ENCODE data around the gene NDUFAF8. TPM values are rescaled to one million over a fixed set of nuclear protein-coding genes. Genes with fewer than 3 reads are reported as not detected.

Gene NDUFAF8
- total RNA-seq, 1 experiment from 2014 or later, result 54.1 TPM

- no TSS peak for BruUV-seq (replicated peaks)
- Mint-ChIP-seq H3K27ac (ENCODE audit: unreplicated experiment) (no peak overlapping the region), H3K36me3 (ENCODE audit: insufficient read depth, unreplicated experiment) (peaks cover 12% of the 10 kb centered on the region), H3K4me1 (ENCODE audit: low read depth, unreplicated experiment) (no peaks in the 10 kb centered on the region), H3K9me3 (ENCODE audit: low read depth, unreplicated experiment) (no peaks in the 10 kb centered on the region), H3K27me3 (ENCODE audit: unreplicated experiment) (no peaks in the 10 kb centered on the region), H3K4me3 (ENCODE audit: low read depth, unreplicated experiment) (no peak overlapping the region)
- CTCF ChIA-PET, result no interaction called here
- DNase-seq, result no peak
- intact Hi-C loops (cut with micrococcal nuclease; ENCODE audit: unreplicated experiment), result no loop called here
- TF ChIP-seq CTCF (IDR thresholded peaks at IDR 0.05; ENCODE audit: unreplicated experiment), result no peak
These were observed 7.1 kb upstream of the NDUFAF8 start for GRCh38 chr17:81231766-81232581.

GRCh38 chr17:81232616-81233241 lies 6.4 kb upstream of the NDUFAF8 start:
- CTCF ChIA-PET, result no interaction called here

GRCh38 chr17:81233316-81233715 lies 5.8 kb upstream of the NDUFAF8 start:
- intact Hi-C loops (cut with micrococcal nuclease; ENCODE audit: unreplicated experiment), result no loop called here
- Mint-ChIP-seq H3K9me3 (ENCODE audit: low read depth, unreplicated experiment) (no peaks in the 10 kb centered on the region), H3K4me3 (ENCODE audit: low read depth, unreplicated experiment) (no peak overlapping the region), H3K27ac (ENCODE audit: unreplicated experiment) (no peak overlapping the region), H3K27me3 (ENCODE audit: unreplicated experiment) (no peaks in the 10 kb centered on the region), H3K36me3 (ENCODE audit: insufficient read depth, unreplicated experiment) (peaks cover 20% of the 10 kb centered on the region), H3K4me1 (ENCODE audit: low read depth, unreplicated experiment) (no peaks in the 10 kb centered on the region)
- no peak for DNase-seq
- TF ChIP-seq CTCF (IDR thresholded peaks at IDR 0.05; ENCODE audit: unreplicated experiment), result no peak
- BruUV-seq (replicated peaks), result no TSS peak
- CTCF ChIA-PET, result no interaction called here

More at GRCh38 chr17:81232616-81233241, 6.4 kb upstream of the NDUFAF8 start:
- DNase-seq, result no peak
- Mint-ChIP-seq H3K27ac (ENCODE audit: unreplicated experiment) (no peak overlapping the region), H3K4me3 (ENCODE audit: low read depth, unreplicated experiment) (no peak overlapping the region), H3K36me3 (ENCODE audit: insufficient read depth, unreplicated experiment) (peaks cover 14% of the 10 kb centered on the region), H3K4me1 (ENCODE audit: low read depth, unreplicated experiment) (no peaks in the 10 kb centered on the region), H3K9me3 (ENCODE audit: low read depth, unreplicated experiment) (no peaks in the 10 kb centered on the region), H3K27me3 (ENCODE audit: unreplicated experiment) (no peaks in the 10 kb centered on the region)
- BruUV-seq (replicated peaks), result no TSS peak
- intact Hi-C loops (cut with micrococcal nuclease; ENCODE audit: unreplicated experiment), result no loop called here
- no peak for TF ChIP-seq CTCF (IDR thresholded peaks at IDR 0.05; ENCODE audit: unreplicated experiment)

- H3K4me3 Mint-ChIP-seq (ENCODE audit: low read depth, unreplicated experiment), result no peak overlapping the region
- H3K9me3 Mint-ChIP-seq (ENCODE audit: low read depth, unreplicated experiment), result no peaks in the 10 kb centered on the region
- intact Hi-C loops (cut with micrococcal nuclease; ENCODE audit: unreplicated experiment), result no loop called here
- no TSS peak for BruUV-seq (replicated peaks)
- H3K4me1 Mint-ChIP-seq (ENCODE audit: low read depth, unreplicated experiment), result no peaks in the 10 kb centered on the region
- H3K27ac Mint-ChIP-seq (ENCODE audit: unreplicated experiment), result no peak overlapping the region
- CTCF ChIA-PET, result no interaction called here
- no peaks in the 10 kb centered on the region for H3K27me3 Mint-ChIP-seq (ENCODE audit: unreplicated experiment)
- TF ChIP-seq CTCF (IDR thresholded peaks at IDR 0.05; ENCODE audit: unreplicated experiment), result no peak
- no peak for DNase-seq
- peaks cover 26% of the 10 kb centered on the region for H3K36me3 Mint-ChIP-seq (ENCODE audit: insufficient read depth, unreplicated experiment)
These were observed 5.2 kb upstream of the NDUFAF8 start for GRCh38 chr17:81233811-81234505.

Measured in Calu3 (cell line).